VCaP (cell line): ENCODE results near the gene IFNL1.

Experiments used
- H3K27ac ChIP-seq: fragments of 450-650 bp; 2 replicates; pipeline ENCODE4 v1.5.1; 2017
- TF ChIP-seq, protein P1 (sequence below): fragments of 450-650 bp; conservative IDR thresholded peaks from 2 replicates; pipeline ENCODE4 v1.5.1; 2017; ENCODE audit warnings: mild to moderate bottlenecking, moderate library complexity

IFNL1 gene

GRCh38 chr19:39317476-39317875 lies 21.3 kb downstream of the IFNL1 start:
- TF ChIP-seq, protein P1, sequence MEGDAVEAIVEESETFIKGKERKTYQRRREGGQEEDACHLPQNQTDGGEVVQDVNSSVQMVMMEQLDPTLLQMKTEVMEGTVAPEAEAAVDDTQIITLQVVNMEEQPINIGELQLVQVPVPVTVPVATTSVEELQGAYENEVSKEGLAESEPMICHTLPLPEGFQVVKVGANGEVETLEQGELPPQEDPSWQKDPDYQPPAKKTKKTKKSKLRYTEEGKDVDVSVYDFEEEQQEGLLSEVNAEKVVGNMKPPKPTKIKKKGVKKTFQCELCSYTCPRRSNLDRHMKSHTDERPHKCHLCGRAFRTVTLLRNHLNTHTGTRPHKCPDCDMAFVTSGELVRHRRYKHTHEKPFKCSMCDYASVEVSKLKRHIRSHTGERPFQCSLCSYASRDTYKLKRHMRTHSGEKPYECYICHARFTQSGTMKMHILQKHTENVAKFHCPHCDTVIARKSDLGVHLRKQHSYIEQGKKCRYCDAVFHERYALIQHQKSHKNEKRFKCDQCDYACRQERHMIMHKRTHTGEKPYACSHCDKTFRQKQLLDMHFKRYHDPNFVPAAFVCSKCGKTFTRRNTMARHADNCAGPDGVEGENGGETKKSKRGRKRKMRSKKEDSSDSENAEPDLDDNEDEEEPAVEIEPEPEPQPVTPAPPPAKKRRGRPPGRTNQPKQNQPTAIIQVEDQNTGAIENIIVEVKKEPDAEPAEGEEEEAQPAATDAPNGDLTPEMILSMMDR = no peak
- no peak overlapping the region for H3K27ac ChIP-seq

GRCh38 chr19:39318071-39318470 lies 21.9 kb downstream of the IFNL1 start:
- TF ChIP-seq, protein P1 = no peak

GRCh38 chr19:39318690-39319089 lies 22.5 kb downstream of the IFNL1 start:
- H3K27ac ChIP-seq = no peak overlapping the region
- TF ChIP-seq, protein P1 = no peak

More at GRCh38 chr19:39318071-39318470, 21.9 kb downstream of the IFNL1 start:
- H3K27ac ChIP-seq = no peak overlapping the region

DNA sequence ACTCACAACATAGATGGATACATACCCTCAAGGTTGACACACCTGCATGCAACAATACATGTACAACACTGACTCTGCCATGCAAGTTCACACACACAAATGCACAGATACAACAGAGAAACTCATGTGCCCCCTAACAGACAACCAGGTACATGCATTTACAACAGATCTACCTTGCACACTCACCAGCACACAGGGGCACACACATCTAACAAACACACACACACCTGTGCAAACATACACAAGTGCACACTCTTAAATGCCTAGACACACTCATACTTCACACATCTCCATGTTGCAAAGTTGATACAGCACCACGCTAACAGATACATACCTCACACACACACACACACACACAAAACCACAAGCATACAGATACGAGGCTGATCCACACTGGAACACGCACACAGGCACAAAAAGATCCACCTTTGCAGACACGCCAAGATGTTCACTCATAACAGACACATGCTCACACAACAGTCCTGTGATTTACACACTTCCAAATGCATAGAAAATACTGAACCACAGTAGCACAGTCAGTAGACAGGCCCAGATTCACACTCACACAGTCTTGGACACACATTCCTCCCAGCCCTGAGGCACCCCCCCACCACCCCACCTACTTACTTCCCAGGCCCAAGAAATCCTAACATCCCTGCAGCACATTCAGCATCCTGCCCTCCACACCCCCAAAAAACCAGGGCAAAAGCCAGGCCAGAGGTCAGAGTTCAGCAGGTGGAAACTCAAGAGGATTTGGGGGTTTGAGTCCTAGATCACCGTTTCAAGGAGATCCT lies 23.1 kb downstream of the IFNL1 start:
- TF ChIP-seq, protein P1 = no peak
- H3K27ac ChIP-seq = peak overlapping the region; percentile 76; the same call in 1 of the 2 replicates

DNA sequence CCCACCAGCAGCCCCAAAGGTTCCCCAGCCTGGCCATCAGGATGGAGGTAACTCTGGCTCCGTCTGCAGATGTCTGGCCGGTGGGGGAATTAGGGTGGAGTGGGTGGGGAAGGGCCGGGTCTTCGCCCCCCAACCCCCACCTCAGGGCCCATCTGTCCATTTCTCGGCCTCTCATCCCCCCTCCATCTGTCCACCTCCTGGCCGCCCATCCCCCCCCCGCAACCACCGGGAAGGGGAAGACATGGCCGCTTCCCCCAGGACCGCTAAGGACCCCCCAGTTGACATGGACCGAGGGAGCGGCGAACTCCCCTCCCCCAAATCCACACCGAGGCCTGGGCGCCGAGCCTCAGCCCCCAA lies 23.7 kb downstream of the IFNL1 start:
- peak overlapping the region; percentile 76; the same call in 1 of the 2 replicates for H3K27ac ChIP-seq
- TF ChIP-seq, protein P1 = no peak

DNA sequence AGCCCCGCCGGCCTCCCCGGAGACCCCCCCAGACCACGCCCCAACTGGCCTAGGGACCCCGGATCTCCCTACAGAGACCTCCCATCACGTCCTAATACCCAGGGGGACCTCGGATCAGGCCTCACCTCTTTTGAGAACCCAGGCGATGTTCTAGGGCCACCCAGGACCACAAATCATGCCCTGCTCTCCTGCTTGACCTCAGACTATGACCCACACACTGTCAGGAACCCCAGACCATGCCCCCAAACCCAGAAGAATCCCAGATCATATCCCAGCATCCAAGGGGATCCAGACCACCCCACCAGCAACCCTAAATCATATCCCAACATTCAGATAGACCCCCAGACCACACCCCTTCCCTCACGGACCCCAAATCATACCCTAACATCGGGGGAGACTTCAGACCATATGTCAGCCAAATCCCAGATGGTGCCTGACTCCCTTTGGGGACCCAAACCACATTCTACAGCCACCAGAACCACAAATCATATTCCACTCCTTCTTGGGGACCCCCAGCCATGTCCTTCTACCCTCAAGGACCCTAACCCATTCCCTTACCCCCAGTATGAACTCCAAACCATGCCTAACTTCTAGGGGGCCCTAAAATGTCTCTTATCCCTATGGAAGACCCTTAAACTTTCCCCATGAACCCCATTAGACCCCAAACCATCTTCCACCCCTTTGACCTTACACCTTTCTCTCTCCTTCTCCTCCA lies 25.1 kb downstream of the IFNL1 start:
- TF ChIP-seq, protein P1 = no peak
- peak overlapping the region; percentile 76; the same call in 1 of the 2 replicates for H3K27ac ChIP-seq

DNA sequence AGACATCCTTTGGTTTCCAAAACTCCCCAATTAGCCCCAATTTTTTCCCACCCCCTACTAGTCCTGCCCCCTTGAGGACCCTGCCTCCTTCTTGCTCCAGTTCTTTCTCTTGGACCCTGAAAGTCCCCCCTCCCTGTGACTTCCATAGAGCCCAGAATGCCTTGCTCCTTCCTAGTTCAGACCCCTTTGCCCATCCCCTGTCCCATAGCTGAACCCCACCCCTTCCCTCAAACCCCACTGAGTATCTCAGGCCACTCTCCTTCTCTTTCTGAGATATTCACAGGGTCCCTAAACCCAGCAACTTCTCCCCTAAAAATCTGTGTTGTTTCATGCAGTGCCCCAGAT lies 25.6 kb downstream of the IFNL1 start:
- no peak overlapping the region for H3K27ac ChIP-seq
- TF ChIP-seq, protein P1 = no peak
